Gastroesophageal sphincter (tissue), 4 donors: ENCODE measurements around the gene LYRM9. TPM values are rescaled to one million over a fixed set of nuclear protein-coding genes. Genes with fewer than 3 reads are reported as not detected.

Experiments
- ATAC-seq: fragments of 150-250 bp; one replicate; pipeline ENCODE4 v1.9.1; 2016; ENCODE audit warnings: mild to moderate bottlenecking, moderate library complexity
- H3K27ac ChIP-seq, 4 donors: fragments of 200-600 bp; sonication (generic) in 3 of 4; 1 replicate in 3 of 4; 2 replicates in 1 of 4; pipeline ENCODE4 v1.5.1; 2016 to 2019
- H3K27me3 ChIP-seq: fragments of 200-600 bp; sonication (generic); one replicate; pipeline ENCODE4 v1.5.1; 2019
- H3K36me3 ChIP-seq, 2 donors: fragments of 200-600 bp; sonication (generic); one replicate each; pipeline ENCODE4 v1.5.1; 2019; ENCODE audit warnings: control low read depth in 1 of 2
- H3K4me1 ChIP-seq, 3 donors: fragments of 200-600 bp; sonication (generic); 1 replicate in 2 of 3; 2 replicates in 1 of 3; pipeline ENCODE4 v1.5.1; 2016 to 2019; ENCODE audit warnings: control low read depth in 2 of 3
- H3K4me3 ChIP-seq, 2 donors: fragments of 200-600 bp; sonication (generic); one replicate each; pipeline ENCODE4 v1.5.1; 2019; ENCODE audit warnings: mild to moderate bottlenecking in 1 of 2, moderate library complexity in 1 of 2
- H3K9me3 ChIP-seq, 3 donors: fragments of 200-600 bp; sonication (generic); one replicate each; pipeline ENCODE4 v1.5.1; 2017 to 2019; ENCODE audit warnings: control low read depth in 2 of 3
- CTCF ChIP-seq, 4 experiments: fragments of 200-600 bp in 2 of 4; fragments of 450-650 bp in 2 of 4; sonication (generic) in 1 of 4; IDR thresholded peaks; one replicate each; pipeline ENCODE4 v1.5.1; 2017 to 2019; ENCODE audit warnings: antibody characterized with exemption in 4 of 4, mild to moderate bottlenecking in 2 of 4, moderate library complexity in 2 of 4
- EP300 ChIP-seq: sonication (generic); formaldehyde crosslinking; IDR thresholded peaks from one replicate; pipeline ENCODE4 v1.6.1; 2017; ENCODE audit warnings: antibody characterized with exemption, mild to moderate bottlenecking
- POLR2A ChIP-seq, 2 donors: fragments of 450-650 bp; IDR thresholded peaks; one replicate each; pipeline ENCODE4 v1.6.1; 2017; ENCODE audit warnings: antibody characterized with exemption in 2 of 2, mild to moderate bottlenecking in 2 of 2, moderate library complexity in 1 of 2
- POLR2AphosphoS5 ChIP-seq: sonication (generic); formaldehyde crosslinking; IDR thresholded peaks from one replicate; pipeline ENCODE4 v1.6.1; 2017; ENCODE audit warnings: antibody characterized with exemption
- WGBS, 2 donors: methylation state at CpG; one replicate each; pipeline ENCODE4 v1.1.5; 2018; ENCODE audit warnings: low coverage in 1 of 2; 5-methylcytosine and 5-hydroxymethylcytosine counted together
- total RNA-seq, 4 donors: library from RNA; depleted of rRNA; stranded (reverse); fragments of >200 nt; gene quantifications; one replicate each; pipeline ENCODE4 v1.1.0, GENCODE V29; 2016

The LYRM9 gene
- total RNA-seq, 4 donors from 2014 or later = 11.1 to 30.3 (median 17.8) TPM

GRCh38 chr17:27938241-27938640 lies 45.1 kb upstream of the LYRM9 start:
- Histone ChIP-seq H3K36me3 (no peaks in the 10 kb centered on the region), H3K4me3 (no peak overlapping the region), H3K27me3 (peaks cover 36% of the 10 kb centered on the region), H3K4me1 (no peaks in the 10 kb centered on the region), H3K9me3 (peaks cover 0 to 10% (median 0%) of the 10 kb centered on the region in 3 donors), H3K27ac (no peak overlapping the region)
- no peak for ATAC-seq
- TF ChIP-seq EP300 (no peak), POLR2A (IDR thresholded peaks at IDR 0.05) (no peak), POLR2AphosphoS5 (no peak), CTCF (IDR thresholded peaks at IDR 0.05) (no peak)

GRCh38 chr17:27937025-27937546 lies 43.9 kb upstream of the LYRM9 start:
- peaks cover 36% of the 10 kb centered on the region for H3K27me3 ChIP-seq
- no peaks in the 10 kb centered on the region for H3K4me1 ChIP-seq
- WGBS, 2 donors = 77 to 79% methylated on average over 3 to 5 of the region's 8 CpGs
- peaks cover 0 to 10% (median 0%) of the 10 kb centered on the region in 3 donors for H3K9me3 ChIP-seq
- H3K4me3 ChIP-seq = no peak overlapping the region
- TF ChIP-seq CTCF (IDR thresholded peaks at IDR 0.05) (no peak), POLR2A (IDR thresholded peaks at IDR 0.05) (no peak), EP300 (no peak), POLR2AphosphoS5 (no peak)
- H3K27ac ChIP-seq = no peak overlapping the region
- H3K36me3 ChIP-seq = no peaks in the 10 kb centered on the region
- ATAC-seq = no peak

- TF ChIP-seq EP300 (no peak), POLR2AphosphoS5 (no peak), CTCF (IDR thresholded peaks at IDR 0.05) (no peak), POLR2A (IDR thresholded peaks at IDR 0.05) (no peak)
- H3K4me1 ChIP-seq = no peaks in the 10 kb centered on the region
- peaks cover 0 to 22% (median 0%) of the 10 kb centered on the region in 3 donors for H3K9me3 ChIP-seq
- H3K36me3 ChIP-seq = no peaks in the 10 kb centered on the region
- no peak for ATAC-seq
- H3K27ac ChIP-seq = no peak overlapping the region
- WGBS, 2 donors = 19 to 26% methylated on average over 5 to 6 of the region's 6 CpGs
- no peak overlapping the region for H3K4me3 ChIP-seq
- H3K27me3 ChIP-seq = peaks cover 10% of the 10 kb centered on the region
These were observed 36.8 kb upstream of the LYRM9 start for GRCh38 chr17:27930000-27930399.

- no peak overlapping the region for H3K27ac ChIP-seq
- peaks cover 0 to 15% (median 0%) of the 10 kb centered on the region in 3 donors for H3K9me3 ChIP-seq
- WGBS, 2 donors = 78 to 81% methylated on average over 3 of the region's 5 CpGs
- H3K4me3 ChIP-seq = no peak overlapping the region
- ATAC-seq = no peak
- TF ChIP-seq POLR2AphosphoS5 = no peak
- no peak for TF ChIP-seq EP300
- no peak for TF ChIP-seq CTCF (IDR thresholded peaks at IDR 0.05)
- TF ChIP-seq POLR2A (IDR thresholded peaks at IDR 0.05) = no peak
- peaks cover 2% of the 10 kb centered on the region for H3K27me3 ChIP-seq
- H3K4me1 ChIP-seq = no peaks in the 10 kb centered on the region
- no peaks in the 10 kb centered on the region for H3K36me3 ChIP-seq
These were observed 35.4 kb upstream of the LYRM9 start for GRCh38 chr17:27928587-27928986.

GRCh38 chr17:27927781-27928180 lies 34.6 kb upstream of the LYRM9 start:
- H3K4me1 ChIP-seq = no peaks in the 10 kb centered on the region
- no peak overlapping the region for H3K27ac ChIP-seq
- no peak for ATAC-seq
- TF ChIP-seq CTCF (IDR thresholded peaks at IDR 0.05) (no peak), POLR2AphosphoS5 (no peak), POLR2A (IDR thresholded peaks at IDR 0.05) (no peak), EP300 (no peak)
- 87 to 89% methylated on average over 2 of the region's 2 CpGs for WGBS, 2 donors
- H3K36me3 ChIP-seq = no peaks in the 10 kb centered on the region
- H3K27me3 ChIP-seq = no peaks in the 10 kb centered on the region
- no peak overlapping the region for H3K4me3 ChIP-seq
- H3K9me3 ChIP-seq = peaks cover 0 to 12% (median 0%) of the 10 kb centered on the region in 3 donors
